Stimulated activated CD4-positive, alpha-beta T cell treated with anti-CD3 and anti-CD28 coated beads, Interleukin-2, amount 100 ng/mL, for 24 hours (primary cell): ENCODE measurements around the gene ELOVL5.
"Not testable (repeated sequence)": the region's sequence is repeated elsewhere in the genome, so short reads cannot be mapped to it uniquely, and the experiment has no call there.

Experiments
- DNase-seq, 2 donors: peaks; one replicate each; pipeline ENCODE4 v3.0.0-alpha.2; 2020

The ELOVL5 gene

GRCh38 chr6:53359095-53359842, 10.5 kb upstream of the ELOVL5 start:
- DNase-seq, result peak; percentile 90

DNA sequence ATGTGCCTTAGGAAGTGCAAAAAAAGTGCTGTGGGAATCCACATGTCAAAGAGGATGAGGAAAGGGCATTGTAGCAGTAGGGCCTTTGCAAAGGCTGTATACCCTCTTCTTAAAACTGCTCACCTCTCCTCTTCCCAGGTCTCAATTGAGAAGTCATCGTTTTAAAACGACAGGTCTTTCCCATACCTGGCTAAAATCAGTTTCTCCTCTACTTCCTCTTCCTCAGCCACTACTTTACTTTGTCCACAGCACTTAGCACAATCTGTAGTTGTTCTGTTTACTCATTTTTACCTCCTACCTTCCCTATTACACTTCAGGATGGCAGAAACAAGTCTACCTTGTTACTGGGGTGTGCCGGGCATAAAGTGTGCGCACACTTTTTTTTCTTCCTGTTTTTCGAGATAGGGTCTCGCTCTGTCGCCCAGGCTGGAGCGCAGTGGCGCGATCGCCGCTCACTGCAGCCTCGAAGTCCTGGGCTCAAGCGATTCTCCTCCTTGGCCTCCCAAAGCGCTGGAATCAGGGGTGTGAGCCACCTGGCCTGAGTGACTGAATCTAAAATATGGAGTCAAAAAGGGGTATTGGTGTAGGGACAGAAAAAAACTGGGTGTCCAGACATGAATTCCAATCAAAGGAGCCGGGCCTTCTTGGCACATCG, 9.8 kb upstream of the ELOVL5 start:
- no peak for DNase-seq

GRCh38 chr6:53357576-53358360, 9.0 kb upstream of the ELOVL5 start:
- DNase-seq, result no peak

- no peak for DNase-seq
Measured at GRCh38 chr6:53353624-53354023, 4.9 kb upstream of the ELOVL5 start.

DNA sequence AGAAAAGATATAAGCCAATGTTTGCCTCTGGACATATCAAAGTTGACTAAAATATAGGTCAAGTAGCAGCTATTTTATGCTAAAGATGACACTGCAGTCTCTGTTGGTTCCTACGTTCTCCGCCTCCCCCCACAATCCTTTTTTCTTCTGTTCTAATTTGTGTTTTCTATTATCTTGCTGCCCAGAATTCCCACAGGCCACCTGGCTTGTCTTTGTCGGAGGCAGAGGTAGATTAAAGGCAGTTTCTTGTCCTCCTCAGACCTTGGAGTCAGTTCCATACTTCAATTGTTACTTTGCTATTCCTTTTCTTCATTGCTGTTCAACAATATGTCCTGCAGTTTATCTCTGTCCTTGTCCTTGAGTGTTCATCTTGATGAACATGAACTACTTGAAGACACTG, 3.6 kb upstream of the ELOVL5 start:
- no peak for DNase-seq

DNA sequence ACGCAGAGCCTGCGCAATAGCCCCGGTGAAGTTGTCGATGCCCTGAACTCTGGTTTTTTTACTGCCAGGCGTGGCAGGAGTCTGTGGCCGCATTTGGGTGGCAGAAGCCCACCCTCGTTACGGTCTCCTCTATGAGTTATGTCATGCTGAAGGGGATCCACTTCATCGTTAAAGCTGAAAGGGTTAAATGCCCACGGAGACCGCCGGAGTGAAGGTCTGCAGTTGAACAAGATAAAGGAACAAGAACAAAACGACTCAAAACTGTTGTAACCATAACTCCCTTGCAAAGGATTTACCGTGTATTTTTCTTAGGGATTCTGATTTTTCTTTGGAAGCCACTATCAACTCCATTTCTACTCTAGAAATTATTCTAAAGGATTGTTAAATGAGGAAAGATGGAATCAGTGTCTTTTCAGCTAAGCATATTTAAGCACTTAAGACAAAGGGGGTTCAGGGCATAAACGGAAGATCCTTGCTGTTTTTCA, 501 bp upstream of the ELOVL5 start:
- no peak for DNase-seq

- DNase-seq, result peak; percentile 60 to 64
Measured at GRCh38 chr6:53347921-53348370, 804 bp downstream of the ELOVL5 start.

DNA sequence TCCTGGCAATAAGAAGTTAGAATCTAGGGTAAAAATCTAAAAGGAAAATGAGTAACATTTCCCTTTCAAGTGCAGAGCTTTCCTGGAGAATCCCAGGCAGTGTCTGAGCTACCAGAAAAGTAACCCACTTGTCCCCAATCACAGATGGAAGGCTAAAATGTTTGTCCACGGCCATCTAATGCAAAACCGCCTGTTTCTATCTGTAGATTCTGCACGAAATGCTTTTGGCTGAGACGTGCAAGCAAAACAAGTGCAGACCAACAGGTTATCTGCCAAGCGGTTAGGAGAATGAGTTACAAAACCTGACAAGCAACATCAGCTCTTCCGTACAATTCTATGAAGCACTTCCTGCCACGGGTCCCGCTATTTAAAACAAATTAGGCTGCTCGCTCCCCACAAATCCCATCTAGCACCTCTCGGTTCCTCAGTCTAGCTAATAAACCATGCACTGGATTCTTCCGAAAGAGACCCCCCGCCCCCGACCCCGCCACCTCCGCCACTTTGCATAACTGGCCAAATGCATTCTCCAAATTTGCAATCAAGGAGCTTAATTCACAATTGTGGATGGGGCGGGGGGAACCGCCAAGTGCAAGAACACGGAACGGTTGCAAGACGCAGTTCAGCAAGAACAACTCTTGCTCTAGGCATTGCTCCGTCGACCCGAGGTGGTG, 1.4 kb downstream of the ELOVL5 start:
- DNase-seq, result no peak

GRCh38 chr6:53346049-53346448, 2.7 kb downstream of the ELOVL5 start:
- DNase-seq, result not testable (repeated sequence)

DNA sequence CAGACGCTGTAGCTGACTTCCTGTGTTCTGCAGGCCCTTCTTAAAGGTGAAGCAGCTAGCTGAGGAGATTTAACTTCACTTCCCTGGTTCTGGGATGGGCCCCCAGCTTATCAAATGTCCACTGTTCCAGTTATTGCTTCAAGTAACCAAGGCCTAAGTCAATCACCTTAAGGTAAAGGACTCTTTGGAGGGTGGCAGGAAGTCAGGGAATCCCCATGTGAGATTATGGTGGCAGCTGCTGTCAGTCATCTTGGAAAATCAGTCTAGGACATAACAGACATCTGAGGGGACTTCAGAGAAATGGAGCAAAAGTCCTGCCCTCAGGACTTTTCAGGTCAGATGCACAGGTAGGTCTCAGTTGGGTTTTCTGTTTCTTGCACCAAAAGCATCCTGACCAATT, 3.8 kb downstream of the ELOVL5 start:
- no peak for DNase-seq

DNA sequence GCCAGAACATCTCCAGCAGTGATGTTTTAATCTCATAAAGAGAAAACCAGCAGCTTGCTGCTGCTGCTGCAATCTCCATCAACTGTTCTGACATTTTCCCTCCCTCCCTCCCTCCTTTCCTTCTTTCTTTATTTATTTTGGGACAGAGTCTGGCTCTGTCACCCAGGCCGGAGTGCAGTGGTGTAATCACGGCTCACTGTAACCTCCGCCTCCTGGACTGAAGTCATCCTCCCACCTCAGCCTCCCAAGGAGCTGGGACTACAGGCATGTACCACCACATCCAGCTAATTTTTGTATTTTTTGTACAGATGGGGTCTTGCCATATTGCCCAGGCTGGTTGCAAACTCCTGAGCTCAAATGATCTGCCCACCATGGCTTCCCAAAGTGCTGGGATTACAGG, 5.7 kb downstream of the ELOVL5 start:
- no peak for DNase-seq

GRCh38 chr6:53342217-53342616, 6.5 kb downstream of the ELOVL5 start:
- DNase-seq, result no peak

DNA sequence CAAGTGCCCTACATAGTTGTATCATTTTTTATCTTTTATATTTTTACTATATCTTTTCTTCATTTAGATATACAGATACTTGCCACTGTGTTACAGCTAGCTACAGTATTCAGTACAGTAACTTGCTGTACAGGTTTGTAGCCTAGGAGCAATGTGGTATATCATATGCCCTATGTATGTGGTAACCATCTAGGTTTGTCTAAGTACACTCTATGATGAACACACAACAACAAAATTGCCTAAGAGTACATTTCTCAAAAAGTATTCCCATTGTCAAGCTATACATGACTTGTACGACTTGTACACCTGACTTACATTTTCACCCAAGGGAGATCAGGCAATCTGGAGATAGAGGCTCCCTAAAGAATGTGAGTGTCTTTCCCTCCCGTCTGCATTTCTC, 8.2 kb downstream of the ELOVL5 start:
- no peak for DNase-seq

DNA sequence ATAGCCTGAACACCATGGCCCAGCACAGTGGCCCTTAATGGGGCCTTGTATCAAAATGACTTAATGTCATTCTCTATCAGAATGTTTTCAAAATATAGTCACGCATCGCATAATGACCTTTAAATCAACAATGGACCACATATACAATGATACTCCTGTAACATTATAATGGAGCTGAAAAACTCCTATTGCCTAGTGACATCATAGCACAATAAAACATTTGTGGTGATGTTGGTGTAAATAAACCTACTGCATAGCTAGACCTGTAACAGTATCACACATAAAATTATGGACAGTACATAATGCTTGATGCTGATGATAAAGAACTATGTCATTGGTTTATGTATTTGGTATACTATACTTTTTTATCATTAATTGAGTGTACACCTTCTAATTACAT, 9.3 kb downstream of the ELOVL5 start:
- DNase-seq, result no peak

GRCh38 chr6:53338304-53338703, 10.4 kb downstream of the ELOVL5 start:
- no peak for DNase-seq

DNA sequence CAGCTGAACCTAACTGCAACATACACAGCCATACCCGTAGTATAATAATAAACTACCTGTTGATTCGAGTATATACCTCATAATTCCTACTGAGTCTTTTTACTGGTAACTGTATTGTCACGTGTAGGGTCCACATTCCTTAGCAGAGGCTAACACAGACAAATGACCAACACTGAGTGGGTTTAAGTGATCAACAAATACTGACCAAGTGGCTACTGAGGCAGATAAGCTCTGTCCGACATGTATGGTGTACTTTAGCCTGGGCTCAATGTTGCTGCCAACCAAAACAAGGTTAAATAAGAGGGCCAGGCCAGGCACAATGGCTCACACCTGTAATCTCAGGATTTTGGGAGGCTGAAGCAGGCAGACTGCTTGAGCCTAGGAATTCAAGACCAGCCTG, 12.7 kb downstream of the ELOVL5 start:
- no peak for DNase-seq

- peak; percentile 53 to 68 for DNase-seq
Measured at GRCh38 chr6:53335224-53335994, 13.3 kb downstream of the ELOVL5 start.

DNA sequence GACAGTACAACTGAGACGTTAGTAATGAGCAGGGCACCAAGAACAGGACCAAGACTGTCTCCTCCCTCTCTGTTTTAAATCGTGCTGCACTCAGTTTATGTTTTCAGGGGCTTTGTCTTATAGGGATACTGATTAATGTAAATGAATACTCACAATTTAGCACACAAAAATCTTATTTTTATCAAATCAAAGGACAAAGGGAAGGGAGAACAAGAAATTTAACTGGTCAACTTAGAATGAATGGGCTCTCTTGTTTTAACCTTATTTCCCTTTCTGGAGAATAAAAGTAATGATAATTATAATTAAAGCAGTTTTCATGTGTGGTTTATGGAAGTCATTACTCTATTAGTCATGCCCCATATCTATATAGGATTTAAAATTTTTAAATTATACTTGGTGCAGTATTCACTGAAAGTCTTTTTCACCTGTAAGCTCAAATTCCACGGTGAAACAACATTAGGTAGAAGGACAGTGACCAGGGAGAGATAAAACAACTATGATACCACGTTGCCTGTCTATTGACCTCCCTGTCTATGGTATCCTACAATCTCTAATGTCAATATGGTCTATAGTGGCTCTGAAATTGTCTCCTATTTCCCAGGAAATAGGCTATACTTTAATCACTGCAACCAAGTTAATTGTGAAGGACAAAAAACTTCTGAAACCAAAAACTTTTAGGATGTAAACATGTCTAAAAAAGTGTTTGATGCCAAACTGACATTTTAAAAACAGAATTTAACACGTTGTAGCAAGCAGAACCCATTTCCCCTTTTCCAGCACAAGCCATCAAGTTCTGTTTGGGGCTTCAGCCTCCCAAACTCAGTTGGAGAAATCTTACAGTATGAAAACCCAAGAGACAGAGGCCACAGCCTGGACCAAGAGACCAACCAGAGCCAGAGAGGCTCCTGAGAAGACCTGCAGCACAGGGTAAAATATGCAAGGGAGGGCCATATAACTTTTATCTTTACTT, 15.0 kb downstream of the ELOVL5 start:
- DNase-seq, result no peak

GRCh38 chr6:53331678-53332077, 17.1 kb downstream of the ELOVL5 start:
- DNase-seq, result no peak

DNA sequence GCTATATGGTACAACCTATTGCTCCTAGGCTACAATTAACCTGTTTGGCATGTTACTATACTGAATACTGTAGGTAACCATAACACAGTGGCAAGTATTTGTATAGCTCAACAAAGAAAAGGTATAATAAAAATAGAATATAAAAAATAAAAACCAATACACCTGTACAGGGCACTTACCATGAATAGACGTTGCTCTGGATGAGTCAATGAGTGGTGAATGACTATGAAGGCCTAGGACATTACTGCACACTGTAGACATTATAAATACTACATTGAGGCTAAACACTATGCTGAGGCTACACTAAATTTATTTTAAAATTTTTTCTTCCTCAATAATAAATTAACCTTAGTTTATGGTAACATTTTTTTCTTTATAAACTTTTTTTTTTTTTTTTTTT, 18.6 kb downstream of the ELOVL5 start:
- no peak for DNase-seq

GRCh38 chr6:53328375-53328774, 20.4 kb downstream of the ELOVL5 start:
- DNase-seq, result no peak
